CD4-positive, CD25-positive, alpha-beta regulatory T cell (primary cell): ENCODE results near the gene RNF2. TPM values are rescaled to one million over a fixed set of nuclear protein-coding genes. Genes with fewer than 3 reads are reported as not detected.

Experiments used
- ATAC-seq, 2 donors: fragments of 150-1000 bp; cut with Tn5 transposase; one replicate each; pipeline ENCODE4 v1.10.0; 2021; ENCODE audit warnings: low read depth in 2 of 2, moderate number of reproducible peaks in 2 of 2, moderate library complexity in 1 of 2
- DNase-seq, 3 donors: peaks; one replicate each; pipeline versions ENCODE4 v3.0.0 to v3.0.0-alpha.2; 2012 to 2022; ENCODE audit warnings: mixed read lengths in 1 of 3
- H3K27ac ChIP-seq: one replicate; pipeline ENCODE4 v1.7.0; 2013; ENCODE audit warnings: mild to moderate bottlenecking, low read length; ENCODE audit not compliant: insufficient read depth, poor library complexity, severe bottlenecking
- H3K27me3 ChIP-seq: one replicate; pipeline ENCODE4 v1.7.0; 2013; ENCODE audit warnings: low read length; ENCODE audit not compliant: control insufficient read depth, insufficient read depth
- H3K36me3 ChIP-seq: one replicate; pipeline ENCODE4 v1.7.0; 2013; ENCODE audit warnings: mild to moderate bottlenecking, low read length, moderate library complexity; ENCODE audit not compliant: control insufficient read depth, insufficient read depth
- H3K4me1 ChIP-seq: 2 replicates; pipeline ENCODE4 v1.7.0; 2013; ENCODE audit warnings: mild to moderate bottlenecking, low read length; ENCODE audit not compliant: insufficient read depth, control insufficient read depth, poor library complexity, severe bottlenecking
- H3K4me3 ChIP-seq: one replicate; pipeline ENCODE4 v1.7.0; 2013; ENCODE audit warnings: low read depth, mild to moderate bottlenecking, low read length, moderate library complexity
- H3K9me3 ChIP-seq, 2 experiments: 1 replicate in 1 of 2; 2 replicates in 1 of 2; pipeline ENCODE4 v1.7.0; 2013; ENCODE audit warnings: low read length in 2 of 2, mild to moderate bottlenecking in 1 of 2, moderate library complexity in 1 of 2; ENCODE audit not compliant: control insufficient read depth in 2 of 2
- H3K27ac Mint-ChIP-seq, 3 donors: one replicate each; pipeline ENCODE4 v1.8.0; 2020 to 2022; ENCODE audit warnings: mild to moderate bottlenecking in 3 of 3, mixed read lengths in 3 of 3, moderate library complexity in 2 of 3
- H3K27me3 Mint-ChIP-seq: one replicate; pipeline ENCODE4 v1.8.0; 2022; ENCODE audit warnings: mild to moderate bottlenecking, mixed read lengths
- H3K36me3 Mint-ChIP-seq: one replicate; pipeline ENCODE4 v1.8.0; 2020; ENCODE audit warnings: mixed read lengths
- H3K4me1 Mint-ChIP-seq, 4 donors: one replicate each; pipeline ENCODE4 v1.8.0; 2020 to 2022; ENCODE audit warnings: mixed read lengths in 4 of 4, mild to moderate bottlenecking in 1 of 4
- H3K4me3 Mint-ChIP-seq, 4 donors: one replicate each; pipeline ENCODE4 v1.8.0; 2020 to 2022; ENCODE audit warnings: mild to moderate bottlenecking in 4 of 4, mixed read lengths in 4 of 4, moderate library complexity in 3 of 4
- H3K9me3 Mint-ChIP-seq, 7 donors: one replicate each; pipeline ENCODE4 v1.8.0; 2020 to 2022; ENCODE audit warnings: mixed read lengths in 7 of 7, mild to moderate bottlenecking in 3 of 7, moderate library complexity in 2 of 7
- polyA plus RNA-seq, 4 donors: library from polyadenylated mRNA; unstranded; fragments of 300-500 nt; fragmentation: Illumina TruSeq; gene quantifications; one replicate each; pipeline ENCODE4 v1.2.3, GENCODE V29; 2021
- total RNA-seq: library from RNA; stranded (reverse); gene quantifications from one replicate; pipeline ENCODE4 v1.2.3, GENCODE V29; 2022

RNF2 gene
- total and polyA plus RNA-seq, 5 donors from 2014 or later, result 16.4 to 33.3 (median 25.4) TPM

DNA sequence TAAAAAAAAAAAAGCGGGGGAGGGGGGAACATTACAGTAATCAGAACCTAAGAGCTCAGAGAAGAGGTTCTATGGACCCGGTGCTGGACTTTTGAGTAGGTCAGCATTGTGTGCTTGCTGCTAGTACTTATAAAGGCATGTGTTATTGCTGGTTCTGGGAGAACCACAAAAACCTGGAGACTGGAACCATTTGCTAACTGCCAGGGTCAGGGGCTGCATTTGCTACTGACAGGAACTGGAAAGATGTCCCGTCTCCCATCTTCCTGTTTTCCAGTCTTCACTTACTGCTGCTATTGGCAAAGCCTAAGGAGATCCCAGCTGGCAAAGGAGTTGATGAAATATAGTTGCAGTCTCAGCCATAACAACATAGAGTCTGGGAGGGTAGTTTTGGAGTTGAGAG, 4.3 kb downstream of the RNF2 start:
- no peak for ATAC-seq

DNA sequence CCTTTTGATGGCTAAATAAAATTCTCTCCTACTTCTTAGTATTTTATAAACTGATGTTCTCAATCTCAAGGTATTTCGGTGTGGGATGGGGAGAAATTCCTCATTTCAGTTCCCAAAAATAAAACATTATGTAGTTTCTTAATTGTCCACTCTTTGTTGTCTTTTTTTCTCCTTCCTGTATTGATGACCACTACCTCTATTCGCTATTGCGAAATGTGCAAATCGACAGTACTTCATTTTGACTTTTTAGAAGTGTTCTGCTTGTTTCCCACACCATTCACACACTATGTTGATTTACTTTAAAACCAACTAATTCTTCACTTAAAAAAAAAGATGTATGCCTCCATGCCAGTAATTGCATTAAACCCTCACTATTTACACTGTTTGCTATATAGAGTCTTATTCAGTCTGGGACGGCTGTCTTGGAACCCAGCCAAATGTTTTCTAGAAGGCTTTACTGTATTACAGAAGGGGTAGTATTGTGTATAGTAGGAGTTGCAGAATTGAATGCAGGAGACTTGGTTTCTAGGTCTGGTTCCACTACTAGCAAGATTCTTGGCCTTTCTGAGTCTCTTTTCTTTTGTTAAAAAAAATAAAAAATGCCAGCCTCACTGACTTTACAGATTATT, 5.6 kb downstream of the RNF2 start:
- H3K36me3 Mint-ChIP-seq, result peaks cover 11% of the 10 kb centered on the region
- H3K27ac ChIP-seq, result no peak overlapping the region
- no peaks in the 10 kb centered on the region for H3K27me3 ChIP-seq
- ATAC-seq (no peak), DNase-seq (no peak)
- H3K36me3 ChIP-seq, result peaks cover 2% of the 10 kb centered on the region
- H3K4me1 Mint-ChIP-seq, result peaks cover 24 to 71% (median 44%) of the 10 kb centered on the region in 4 donors
- H3K4me3 ChIP-seq, result no peak overlapping the region
- H3K9me3 Mint-ChIP-seq, result peaks cover 0 to 1% (median 0%) of the 10 kb centered on the region in 7 donors
- no peak overlapping the region for H3K27ac Mint-ChIP-seq
- H3K27me3 Mint-ChIP-seq, result peaks cover 4% of the 10 kb centered on the region
- peak overlapping the region in 1 of 4 donors; percentile 12 for H3K4me3 Mint-ChIP-seq
- peaks cover 21% of the 10 kb centered on the region for H3K4me1 ChIP-seq
- H3K9me3 ChIP-seq, result no peaks in the 10 kb centered on the region

More for the DNA sequence above, 4.3 kb downstream of the RNF2 start:
- Mint-ChIP-seq H3K27me3 (peaks cover 4% of the 10 kb centered on the region), H3K4me1 (peaks cover 26 to 70% (median 44%) of the 10 kb centered on the region in 4 donors), H3K4me3 (peak overlapping the region in 1 of 4 donors; percentile 54), H3K36me3 (peaks cover 8% of the 10 kb centered on the region), H3K9me3 (peaks cover 0 to 1% (median 0%) of the 10 kb centered on the region in 7 donors), H3K27ac (no peak overlapping the region)
- Histone ChIP-seq H3K27ac (no peak overlapping the region), H3K9me3 (no peaks in the 10 kb centered on the region), H3K36me3 (peaks cover 2% of the 10 kb centered on the region), H3K4me3 (no peak overlapping the region), H3K4me1 (peaks cover 21% of the 10 kb centered on the region), H3K27me3 (no peaks in the 10 kb centered on the region)
- no peak for DNase-seq

DNA sequence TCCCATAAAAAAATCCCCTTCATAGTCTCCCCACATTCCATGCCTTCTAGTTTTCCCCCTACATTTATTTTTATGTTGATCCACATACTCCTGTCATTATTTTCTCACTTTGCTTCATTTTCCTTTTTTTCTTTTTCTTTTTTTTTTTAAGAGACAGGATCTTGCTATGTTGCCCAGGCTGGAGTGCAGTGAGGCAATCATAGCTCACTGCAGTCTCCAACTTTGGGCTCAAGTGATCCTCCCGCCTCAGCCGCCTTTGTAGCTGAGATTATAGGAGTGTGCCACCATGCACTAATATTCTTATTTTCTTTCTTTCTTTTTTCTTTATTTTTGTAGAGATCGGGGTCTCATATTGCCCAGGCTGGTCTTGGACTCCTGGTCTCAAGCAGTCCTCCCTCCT, 7.8 kb downstream of the RNF2 start:
- Histone ChIP-seq H3K4me1 (peaks cover 4% of the 10 kb centered on the region), H3K9me3 (no peaks in the 10 kb centered on the region), H3K4me3 (no peak overlapping the region), H3K36me3 (peaks cover 2% of the 10 kb centered on the region), H3K27ac (no peak overlapping the region), H3K27me3 (no peaks in the 10 kb centered on the region)
- Mint-ChIP-seq H3K27ac (no peak overlapping the region), H3K4me3 (peak overlapping the region in 1 of 4 donors; percentile 48), H3K9me3 (peaks cover 0 to 1% (median 0%) of the 10 kb centered on the region in 7 donors), H3K4me1 (peaks cover 18 to 60% (median 35%) of the 10 kb centered on the region in 4 donors), H3K27me3 (no peaks in the 10 kb centered on the region), H3K36me3 (peaks cover 11% of the 10 kb centered on the region)
- no peak for ATAC-seq
- DNase-seq, result no peak

DNA sequence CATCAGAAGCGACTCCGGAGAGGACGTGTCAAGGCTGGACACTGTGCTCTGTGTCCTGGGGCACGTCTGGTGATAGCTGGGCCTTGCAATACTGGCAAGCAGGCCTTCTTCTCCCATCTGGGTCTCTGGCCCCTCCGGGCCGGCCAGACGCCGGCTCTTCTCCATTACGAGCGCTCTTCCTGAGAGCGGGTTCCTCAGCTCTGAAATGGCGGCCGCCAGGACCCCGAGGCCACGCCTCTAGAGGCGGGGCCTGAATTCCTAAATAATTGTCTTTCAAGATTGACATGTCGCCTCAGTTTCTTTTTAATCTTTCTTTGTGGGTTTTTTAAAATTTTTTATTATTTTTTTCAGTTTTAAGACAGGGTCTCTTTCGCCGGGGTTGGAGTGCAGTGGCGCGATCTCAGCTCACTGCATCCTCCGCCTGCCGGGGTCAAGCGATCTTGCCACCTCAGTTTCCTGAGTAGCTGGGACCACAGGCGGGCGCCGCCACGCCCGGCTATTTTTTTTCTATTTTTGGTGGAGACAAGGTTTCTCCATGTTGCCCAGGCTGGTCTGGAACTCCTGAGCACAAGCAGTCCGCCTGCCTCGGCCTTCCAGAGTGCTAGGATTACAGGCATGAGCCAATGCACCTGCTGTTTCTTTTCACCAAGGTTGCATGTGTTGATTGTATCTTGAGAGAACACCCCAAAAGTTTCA, 9.2 kb downstream of the RNF2 start:
- no peaks in the 10 kb centered on the region for H3K27me3 ChIP-seq
- Mint-ChIP-seq H3K27me3 (no peaks in the 10 kb centered on the region), H3K9me3 (no peaks in the 10 kb centered on the region), H3K4me1 (peaks cover 27 to 55% (median 37%) of the 10 kb centered on the region in 4 donors), H3K36me3 (peaks cover 11% of the 10 kb centered on the region), H3K27ac (no peak overlapping the region), H3K4me3 (no peak overlapping the region)
- no peak for ATAC-seq
- H3K27ac ChIP-seq, result no peak overlapping the region
- H3K36me3 ChIP-seq, result peaks cover 2% of the 10 kb centered on the region
- H3K4me3 ChIP-seq, result no peak overlapping the region
- H3K4me1 ChIP-seq, result no peaks in the 10 kb centered on the region
- H3K9me3 ChIP-seq, result no peaks in the 10 kb centered on the region
- no peak for DNase-seq

DNA sequence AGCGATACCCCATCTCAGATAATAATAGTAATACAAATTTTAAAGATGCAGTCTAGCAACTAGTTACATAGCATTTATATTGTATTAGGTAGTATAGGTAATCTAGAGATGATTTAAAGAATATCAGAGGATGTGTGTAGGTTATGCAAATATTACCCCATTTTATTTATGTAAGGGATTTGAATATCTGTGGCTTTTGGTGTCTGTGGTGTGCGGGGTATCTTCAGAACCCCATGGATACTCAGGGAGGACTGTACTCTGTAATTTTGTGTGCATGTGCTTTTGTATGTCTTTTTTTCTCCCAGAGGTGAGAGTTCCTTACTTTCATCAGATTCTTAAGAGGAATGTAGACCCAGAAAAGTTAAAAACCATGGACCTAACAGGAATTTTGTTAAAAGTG, 12.8 kb downstream of the RNF2 start:
- Histone ChIP-seq H3K27ac (no peak overlapping the region), H3K9me3 (no peaks in the 10 kb centered on the region), H3K27me3 (no peaks in the 10 kb centered on the region), H3K4me3 (no peak overlapping the region), H3K36me3 (peaks cover 2% of the 10 kb centered on the region), H3K4me1 (no peaks in the 10 kb centered on the region)
- Mint-ChIP-seq H3K4me1 (peaks cover 30 to 59% (median 44%) of the 10 kb centered on the region in 4 donors), H3K27ac (peak overlapping the region in 1 of 3 donors; percentile 8), H3K4me3 (no peak overlapping the region), H3K36me3 (peaks cover 6% of the 10 kb centered on the region), H3K9me3 (peaks cover 0 to 4% (median 0%) of the 10 kb centered on the region in 7 donors), H3K27me3 (no peaks in the 10 kb centered on the region)
- DNase-seq (no peak), ATAC-seq (no peak)

DNA sequence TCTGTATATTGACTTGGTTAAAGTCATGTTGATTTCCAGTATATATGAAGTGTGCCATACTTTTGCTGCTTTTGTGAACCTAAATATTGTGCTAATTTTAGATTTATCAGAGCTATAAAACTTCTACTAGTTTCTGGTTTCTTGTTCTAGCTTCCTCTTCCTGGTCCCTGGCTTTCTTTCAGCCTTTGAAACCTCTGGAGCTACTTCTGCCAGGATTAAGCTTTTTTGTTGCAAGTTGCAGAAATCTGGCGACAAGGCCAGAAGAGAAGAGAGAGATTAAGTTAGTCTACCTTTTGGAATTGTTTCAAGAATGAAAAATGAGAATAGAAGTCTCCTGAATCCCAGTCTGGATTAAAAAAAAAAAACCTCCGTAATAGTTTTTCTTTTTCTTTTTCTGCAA, 13.5 kb downstream of the RNF2 start:
- Histone ChIP-seq H3K4me1 (no peaks in the 10 kb centered on the region), H3K4me3 (no peak overlapping the region), H3K27ac (no peak overlapping the region), H3K27me3 (no peaks in the 10 kb centered on the region), H3K9me3 (no peaks in the 10 kb centered on the region), H3K36me3 (peaks cover 2% of the 10 kb centered on the region)
- peaks cover 30 to 62% (median 51%) of the 10 kb centered on the region in 4 donors for H3K4me1 Mint-ChIP-seq
- DNase-seq (no peak), ATAC-seq (no peak)
- no peak overlapping the region for H3K27ac Mint-ChIP-seq
- peaks cover 0 to 4% (median 0%) of the 10 kb centered on the region in 7 donors for H3K9me3 Mint-ChIP-seq
- no peaks in the 10 kb centered on the region for H3K27me3 Mint-ChIP-seq
- peaks cover 7% of the 10 kb centered on the region for H3K36me3 Mint-ChIP-seq
- no peak overlapping the region for H3K4me3 Mint-ChIP-seq

DNA sequence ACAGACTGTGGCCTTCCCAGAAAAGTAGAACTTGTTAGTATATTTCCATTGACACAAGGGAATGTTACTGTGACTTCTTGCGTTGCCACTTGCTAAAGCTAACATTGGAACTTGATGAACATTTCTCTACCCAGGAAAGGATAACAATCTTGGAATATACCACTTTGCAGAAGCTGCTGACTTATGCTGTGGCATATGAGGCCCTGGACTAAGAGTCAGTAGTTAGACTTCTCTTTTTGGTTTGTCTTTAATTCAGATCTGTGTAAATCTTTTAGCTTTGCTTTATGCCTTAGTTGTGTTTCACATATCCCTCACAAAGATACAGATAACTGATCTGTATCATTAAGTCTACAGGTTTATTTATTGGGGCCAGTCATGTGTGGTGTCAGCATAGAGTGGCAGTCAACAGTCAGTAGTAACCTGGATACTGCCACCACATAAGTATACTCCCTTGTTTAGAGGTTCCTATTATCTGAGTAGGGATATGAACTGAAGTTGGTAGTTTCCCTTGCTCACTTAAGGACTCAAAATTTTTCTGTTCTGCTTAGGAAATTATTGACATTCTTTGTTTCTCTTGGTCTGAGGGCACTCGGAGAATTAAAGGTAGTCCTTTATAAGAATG, 14.7 kb downstream of the RNF2 start:
- peaks cover 33 to 64% (median 52%) of the 10 kb centered on the region in 4 donors for H3K4me1 Mint-ChIP-seq
- no peak for ATAC-seq

More for the DNA sequence above, 14.7 kb downstream of the RNF2 start:
- H3K27ac Mint-ChIP-seq, result peak overlapping the region in 1 of 3 donors; percentile 77
- H3K9me3 Mint-ChIP-seq, result peaks cover 0 to 4% (median 0%) of the 10 kb centered on the region in 7 donors
- H3K27me3 Mint-ChIP-seq, result no peaks in the 10 kb centered on the region
- H3K4me3 Mint-ChIP-seq, result no peak overlapping the region
- peaks cover 12% of the 10 kb centered on the region for H3K36me3 Mint-ChIP-seq
- no peak for DNase-seq
- Histone ChIP-seq H3K4me1 (no peaks in the 10 kb centered on the region), H3K4me3 (no peak overlapping the region), H3K27ac (no peak overlapping the region), H3K36me3 (no peaks in the 10 kb centered on the region), H3K27me3 (no peaks in the 10 kb centered on the region), H3K9me3 (no peaks in the 10 kb centered on the region)
